AG04450 (cell line): ENCODE data around the gene SNX9. TPM values are rescaled to one million over a fixed set of nuclear protein-coding genes. Genes with fewer than 3 reads are reported as not detected.

Experiments
- CTCF ChIA-PET: fragments of 300-600, 350-600 bp; formaldehyde crosslinking; extraction: SDS; loops from one replicate; lab custom pipeline; 2022; ENCODE audit warnings: antibody characterized with exemption, inconsistent platforms; lab: Charles Lee
- POLR2A ChIA-PET: fragments of 350-600 bp; formaldehyde crosslinking; extraction: SDS; loops from one replicate; lab custom pipeline; 2021; ENCODE audit warnings: antibody characterized with exemption, inconsistent platforms; lab: Yijun Ruan, JAX
- DNase-seq: peaks from one replicate; pipeline ENCODE4 v3.0.0-alpha.2; 2011; ENCODE audit warnings: low read depth, low spot score
- H3K27ac ChIP-seq: one replicate; pipeline ENCODE4 v1.5.1; 2012; ENCODE audit warnings: low read depth, low read length, control low read depth
- H3K27me3 ChIP-seq: one replicate; pipeline ENCODE4 v1.6.0; 2012; ENCODE audit warnings: low read length; ENCODE audit not compliant: control insufficient read depth, insufficient read depth
- H3K4me3 ChIP-seq: 2 replicates; pipeline ENCODE4 v1.5.1; 2011; ENCODE audit warnings: mild to moderate bottlenecking, low read depth, low read length, control low read depth
- H3K9me3 ChIP-seq: 2 replicates; pipeline ENCODE4 v1.5.1; 2012; ENCODE audit warnings: low read length; ENCODE audit not compliant: control insufficient read depth, insufficient read depth
- polyA plus RNA-seq: library from polyadenylated mRNA; depleted of rRNA; stranded (reverse); fragments of >200 nt; gene quantifications from 2 replicates; pipeline ENCODE4 v1.2.3, GENCODE V29; 2011
- TF ChIP-seq, protein P1 (sequence below): IDR thresholded peaks from 2 replicates; pipeline ENCODE4 v1.5.1; 2011; ENCODE audit warnings: low read depth, low read length, control low read depth, inconsistent platforms

Gene SNX9
- polyA plus RNA-seq, 1 experiment, result 58.7 TPM

DNA sequence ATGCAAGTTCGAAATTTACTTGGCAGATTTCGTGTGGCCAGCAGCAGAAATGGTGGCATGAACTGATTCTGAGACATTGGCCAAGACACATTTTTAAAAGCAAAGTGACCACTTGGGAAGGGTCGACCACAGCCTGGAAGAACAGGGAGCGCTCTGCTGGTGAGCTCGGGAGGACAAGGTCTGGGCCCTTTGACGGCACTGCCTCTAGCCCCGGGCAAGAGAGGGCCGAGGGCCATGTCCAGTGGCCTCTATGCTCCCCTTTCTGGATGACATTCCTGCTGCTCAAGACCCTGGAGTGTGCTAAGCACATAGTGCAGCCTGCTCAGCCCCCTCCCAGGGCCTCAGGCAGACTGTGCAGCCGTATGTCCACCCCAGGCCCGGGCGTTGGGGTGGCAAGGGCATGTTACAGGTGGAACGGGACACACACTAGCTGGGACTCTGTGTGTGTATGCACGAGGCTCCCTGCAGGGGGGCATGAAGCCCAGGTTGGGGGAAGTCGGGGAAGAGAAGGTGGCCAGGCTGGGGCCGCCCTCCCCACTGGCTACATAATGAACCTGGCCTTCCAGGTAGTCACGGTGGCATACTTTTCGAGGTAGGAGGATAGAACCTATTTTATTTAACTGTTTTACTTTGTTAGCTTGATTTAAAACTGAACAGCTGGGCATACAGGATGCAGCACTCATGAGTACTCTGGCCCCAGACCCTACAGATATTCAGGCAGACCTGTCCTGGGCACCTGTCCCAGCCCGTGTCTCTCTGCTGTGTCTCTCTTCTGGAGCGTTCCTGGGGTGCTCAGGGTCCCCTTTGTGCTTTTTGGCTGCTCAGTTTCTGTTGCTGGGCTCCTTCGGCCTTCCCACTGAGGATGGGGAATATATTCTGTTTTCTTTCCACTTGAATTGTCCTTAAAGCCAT is 165.0 kb downstream of the SNX9 start:
- ChIA-PET CTCF (no interaction called here), POLR2A (no interaction called here)
- Histone ChIP-seq H3K9me3 (no peaks in the 10 kb centered on the region), H3K4me3 (no peak overlapping the region), H3K27ac (no peak overlapping the region), H3K27me3 (no peaks in the 10 kb centered on the region)
- TF ChIP-seq, protein P1, sequence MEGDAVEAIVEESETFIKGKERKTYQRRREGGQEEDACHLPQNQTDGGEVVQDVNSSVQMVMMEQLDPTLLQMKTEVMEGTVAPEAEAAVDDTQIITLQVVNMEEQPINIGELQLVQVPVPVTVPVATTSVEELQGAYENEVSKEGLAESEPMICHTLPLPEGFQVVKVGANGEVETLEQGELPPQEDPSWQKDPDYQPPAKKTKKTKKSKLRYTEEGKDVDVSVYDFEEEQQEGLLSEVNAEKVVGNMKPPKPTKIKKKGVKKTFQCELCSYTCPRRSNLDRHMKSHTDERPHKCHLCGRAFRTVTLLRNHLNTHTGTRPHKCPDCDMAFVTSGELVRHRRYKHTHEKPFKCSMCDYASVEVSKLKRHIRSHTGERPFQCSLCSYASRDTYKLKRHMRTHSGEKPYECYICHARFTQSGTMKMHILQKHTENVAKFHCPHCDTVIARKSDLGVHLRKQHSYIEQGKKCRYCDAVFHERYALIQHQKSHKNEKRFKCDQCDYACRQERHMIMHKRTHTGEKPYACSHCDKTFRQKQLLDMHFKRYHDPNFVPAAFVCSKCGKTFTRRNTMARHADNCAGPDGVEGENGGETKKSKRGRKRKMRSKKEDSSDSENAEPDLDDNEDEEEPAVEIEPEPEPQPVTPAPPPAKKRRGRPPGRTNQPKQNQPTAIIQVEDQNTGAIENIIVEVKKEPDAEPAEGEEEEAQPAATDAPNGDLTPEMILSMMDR, result no peak
- DNase-seq, result no peak

DNA sequence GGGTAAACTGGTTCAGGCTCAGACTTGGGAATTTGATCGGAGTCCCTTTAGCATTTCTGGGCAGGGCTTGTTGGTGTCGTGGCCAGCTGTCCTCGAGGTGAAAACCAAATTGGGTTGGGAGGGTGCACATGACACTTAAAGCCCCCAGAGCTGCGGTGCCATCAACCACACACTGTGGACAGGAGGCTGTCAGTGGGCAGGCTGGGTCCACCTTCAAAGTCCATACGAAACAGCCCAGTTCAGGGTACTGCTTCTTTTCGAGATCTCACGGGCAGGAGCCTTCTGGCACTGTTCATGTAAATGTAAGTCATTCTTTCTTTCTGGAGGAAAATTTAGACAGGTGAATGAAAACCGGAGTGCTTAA is 165.6 kb downstream of the SNX9 start:
- POLR2A ChIA-PET, result no interaction called here
- CTCF ChIA-PET, result no interaction called here
- TF ChIP-seq, protein P1, result no peak
- DNase-seq, result no peak
- no peaks in the 10 kb centered on the region for H3K27me3 ChIP-seq
- no peak overlapping the region for H3K4me3 ChIP-seq
- no peak overlapping the region for H3K27ac ChIP-seq
- H3K9me3 ChIP-seq, result no peaks in the 10 kb centered on the region

GRCh38 chr6:157989541-157990289 is 166.7 kb downstream of the SNX9 start:
- H3K9me3 ChIP-seq, result no peaks in the 10 kb centered on the region
- no peaks in the 10 kb centered on the region for H3K27me3 ChIP-seq
- no peak for DNase-seq
- TF ChIP-seq, protein P1, result no peak
- H3K27ac ChIP-seq, result peak overlapping the region; percentile 21
- CTCF ChIA-PET, result interaction anchor here (0.5 kb wide), 1 partner anchor 241 kb away, joined by 4 read pairs; no protein-coding TSS in a partner anchor
- 0 out of 2 replicates have a peak overlapping the region, but pooled peaks have one; percentile 7 for H3K4me3 ChIP-seq
- POLR2A ChIA-PET, result interaction anchor here (0.6 to 1.3 kb wide), 2 partner anchors 14 to 59 kb away, joined by 3 to 4 read pairs; no protein-coding TSS in a partner anchor

DNA sequence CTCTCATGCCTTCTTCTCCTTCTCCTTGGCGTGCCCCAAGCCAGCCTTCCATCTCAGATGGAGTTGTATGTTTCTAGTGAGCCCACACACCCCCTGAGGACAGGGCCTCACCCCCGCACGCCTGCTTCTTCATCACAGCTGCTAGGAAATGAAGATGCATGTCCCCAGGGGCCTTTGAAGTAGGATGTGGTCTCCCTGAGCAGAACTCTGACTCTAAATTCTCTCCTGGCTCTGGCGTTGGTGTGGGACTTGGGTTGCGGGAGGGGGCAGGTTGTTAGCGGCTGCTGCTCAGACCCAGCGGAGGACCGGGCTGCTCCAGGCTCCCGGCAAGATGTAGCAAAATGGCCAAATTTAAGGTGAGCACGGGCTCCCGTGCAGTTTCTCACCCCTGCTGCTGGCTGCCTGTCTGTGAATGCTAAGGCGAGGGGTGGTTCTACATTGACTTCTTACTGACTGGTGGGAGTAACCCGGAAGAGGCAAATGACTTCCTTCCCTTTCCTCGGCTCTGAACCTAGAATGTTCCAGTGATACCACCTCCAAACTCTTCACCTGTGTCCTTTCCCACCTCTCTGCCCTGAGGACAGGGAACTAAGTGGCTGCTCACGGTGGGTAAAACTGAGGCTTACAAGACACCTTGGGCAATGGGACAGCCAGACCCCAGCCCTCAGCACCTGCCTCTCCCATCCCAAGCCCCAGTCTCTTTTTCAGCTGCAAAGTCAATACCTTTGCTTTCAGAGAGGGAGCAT is 167.4 kb downstream of the SNX9 start:
- CTCF ChIA-PET, result interaction anchor here (0.5 kb wide), 1 partner anchor 242 kb away, joined by 4 read pairs; no protein-coding TSS in a partner anchor
- TF ChIP-seq, protein P1, result no peak
- POLR2A ChIA-PET, result interaction anchor here (1.3 kb wide), 1 partner anchor 13 kb away, joined by 4 read pairs; no protein-coding TSS in a partner anchor
- no peak overlapping the region for H3K4me3 ChIP-seq
- H3K27ac ChIP-seq, result peak overlapping the region; percentile 21
- no peak for DNase-seq
- no peaks in the 10 kb centered on the region for H3K27me3 ChIP-seq
- H3K9me3 ChIP-seq, result no peaks in the 10 kb centered on the region
